OCI-M2 (cell line): ENCODE results near the gene NUDT16L1.

Experiments used
- DNase-seq: peaks from one replicate; lab custom pipeline; 2025; ENCODE audit not compliant: unreplicated experiment; lab: John Stamatoyannopoulos, UW

Gene NUDT16L1

DNA sequence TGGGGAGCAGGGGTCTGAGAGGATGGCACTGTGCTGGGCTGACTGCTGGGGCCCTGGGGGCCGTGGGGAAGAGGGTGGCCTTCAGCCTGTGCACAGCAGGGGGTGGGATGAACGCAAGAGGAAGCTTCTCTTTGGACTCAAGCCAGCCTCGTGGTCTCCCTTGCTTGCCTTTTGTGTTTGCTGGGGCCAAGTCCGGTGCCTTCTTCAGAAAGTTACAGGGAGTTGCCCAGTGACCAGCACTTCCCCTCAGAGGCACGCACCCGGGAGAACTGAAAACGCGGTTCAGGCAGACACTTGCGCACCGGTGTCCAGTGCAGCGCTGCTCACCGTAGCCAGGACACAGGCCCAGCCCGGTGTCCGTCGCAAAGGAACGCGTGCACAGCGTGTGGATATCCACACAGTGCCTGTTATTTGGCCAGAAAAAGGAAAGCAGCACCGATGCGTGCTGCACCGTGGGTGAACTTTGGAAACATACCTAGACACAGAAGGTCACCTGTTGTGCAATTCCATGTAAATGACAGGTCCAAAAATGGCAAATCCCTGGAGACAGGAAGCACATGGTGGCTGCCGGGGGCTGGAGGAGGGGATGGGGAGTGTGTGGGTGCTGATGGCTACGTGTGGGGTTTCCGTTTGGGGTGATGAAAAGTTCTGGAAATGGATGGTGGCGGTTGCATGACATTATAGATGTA is 29.4 kb upstream of the NUDT16L1 start:
- DNase-seq, result no peak

DNA sequence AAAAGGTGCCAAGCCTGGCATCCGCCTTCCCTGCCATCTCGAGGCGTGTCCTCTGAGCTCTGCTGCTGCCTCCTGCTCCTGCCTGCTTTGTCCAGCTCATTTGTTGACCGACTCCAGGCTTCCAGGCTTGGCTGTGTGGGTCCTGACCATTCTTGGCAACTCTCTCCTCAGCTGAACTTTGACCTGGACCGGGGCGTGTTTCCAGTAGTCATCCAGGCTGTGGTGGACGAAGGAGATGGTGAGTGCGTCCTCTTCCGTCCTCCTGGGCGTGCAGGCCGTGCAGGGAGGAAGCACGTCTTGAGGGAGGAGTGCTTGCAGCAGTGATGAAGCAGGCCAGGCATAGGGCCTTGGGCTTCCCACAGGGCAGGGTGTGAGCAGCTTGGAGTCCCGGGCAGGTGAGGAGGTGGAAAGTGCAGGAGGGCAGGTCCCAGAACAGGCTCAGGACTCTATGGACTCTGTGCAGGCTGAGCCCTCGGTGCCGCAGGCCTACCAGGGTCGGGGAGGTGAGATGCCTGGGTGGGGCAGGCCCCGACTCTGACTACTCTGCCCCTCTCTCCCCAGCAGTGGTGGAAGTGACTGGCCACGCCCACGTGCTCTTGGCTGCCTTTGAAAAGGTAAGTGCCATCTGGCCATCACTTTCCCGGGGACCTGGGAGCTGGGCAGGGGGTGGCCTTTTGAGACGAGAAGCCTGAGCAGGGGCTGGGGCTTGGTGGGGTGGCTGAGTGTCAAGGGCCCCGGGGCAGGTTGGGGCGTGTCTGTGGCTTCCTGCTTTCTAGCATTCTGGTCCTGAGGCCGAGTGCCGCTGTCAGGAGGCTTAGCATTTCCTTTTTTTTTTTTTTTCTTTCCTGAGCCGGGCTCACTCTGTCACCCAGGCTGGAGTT is 28.6 kb upstream of the NUDT16L1 start:
- DNase-seq, result no peak

DNA sequence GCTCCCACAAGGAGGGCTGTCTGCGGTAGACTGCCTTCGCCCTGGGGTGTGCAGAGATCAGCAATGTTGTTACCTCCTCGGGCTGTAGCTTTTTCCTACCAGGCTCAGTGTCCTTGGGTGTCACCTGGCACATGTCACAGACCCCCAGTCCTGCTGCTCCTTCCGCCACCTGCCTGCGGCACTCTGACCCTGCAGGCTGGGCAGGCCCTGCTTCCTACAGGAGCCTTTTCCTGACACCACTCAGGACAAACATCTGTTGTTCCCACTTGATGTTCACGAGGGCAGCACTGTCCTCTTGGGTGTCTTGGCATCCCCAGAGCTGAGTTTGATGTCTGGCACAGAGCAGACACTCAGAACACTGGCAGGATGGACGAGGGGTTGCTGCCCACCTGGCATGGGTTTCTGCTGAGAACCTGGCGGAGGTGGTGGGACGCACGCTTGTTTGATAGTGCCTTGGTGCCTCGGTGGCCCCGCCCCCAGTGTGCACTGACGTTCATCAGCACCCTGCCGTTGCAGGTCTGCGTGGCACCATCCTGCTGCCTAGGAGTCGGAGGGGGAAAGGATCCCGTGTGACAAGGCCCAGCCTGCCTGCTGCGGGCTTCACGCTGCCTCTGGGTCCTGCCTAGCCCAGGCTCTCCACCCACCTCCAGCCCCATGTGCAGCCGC is 26.7 kb upstream of the NUDT16L1 start:
- DNase-seq, result no peak

DNA sequence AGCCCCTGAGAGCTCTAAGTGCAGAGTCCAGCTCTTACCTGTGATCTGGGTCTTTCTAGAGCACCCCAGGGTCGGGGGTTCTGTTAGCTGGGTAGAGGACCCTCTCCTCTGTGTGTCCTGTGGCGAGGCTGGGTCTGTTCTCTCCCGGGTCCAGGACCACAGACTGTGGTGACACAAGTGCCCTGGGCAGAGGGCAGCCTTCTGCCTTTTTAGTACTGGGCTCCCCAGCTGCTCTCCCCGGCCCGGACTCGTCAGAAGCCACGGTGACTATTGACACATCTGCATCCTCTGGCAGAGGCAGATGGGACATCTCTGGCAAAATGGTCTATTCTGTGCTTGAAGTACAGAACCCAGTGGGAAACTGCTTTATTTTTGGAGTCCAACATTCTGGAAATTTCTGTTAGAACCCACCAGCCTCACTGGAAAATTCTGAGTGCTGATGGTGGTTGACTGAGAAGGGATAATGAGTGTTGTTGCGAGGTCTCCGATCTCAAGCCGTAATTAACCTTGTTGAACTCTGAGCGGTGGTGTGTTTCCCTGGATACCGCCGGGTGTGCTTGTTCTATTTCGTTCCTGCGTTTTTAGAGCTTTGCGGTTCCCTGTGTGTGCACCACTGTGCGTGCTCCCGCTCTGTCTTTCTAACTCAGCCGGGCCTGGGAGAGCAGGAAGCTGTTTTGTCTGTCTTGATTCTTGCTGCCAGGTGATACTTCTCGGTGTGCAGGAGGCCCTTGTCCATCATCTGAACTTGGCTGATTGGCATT is 26.0 kb upstream of the NUDT16L1 start:
- DNase-seq, result no peak

DNA sequence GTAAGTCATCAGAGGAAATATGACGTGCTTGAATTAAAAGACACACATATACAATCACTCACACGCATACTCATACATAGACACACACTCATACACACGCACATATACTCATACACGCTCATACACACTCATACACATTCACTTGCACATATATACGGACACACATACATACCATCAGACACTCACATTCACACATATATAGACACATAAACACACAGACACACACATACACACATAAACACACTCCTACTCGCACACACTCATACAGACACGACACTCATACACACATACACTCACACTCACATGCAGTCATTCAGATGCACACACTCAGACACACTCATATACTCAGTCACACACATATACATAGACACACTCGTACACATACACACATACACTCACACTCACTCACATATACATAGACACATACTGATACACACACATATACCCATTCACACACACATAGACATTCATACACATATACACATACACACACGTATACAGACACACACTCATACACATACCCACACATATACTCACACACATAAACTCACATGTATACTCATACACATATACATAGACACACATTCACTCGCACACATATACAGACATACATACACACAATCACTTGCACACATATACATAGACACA is 24.9 kb upstream of the NUDT16L1 start:
- DNase-seq, result no peak

DNA sequence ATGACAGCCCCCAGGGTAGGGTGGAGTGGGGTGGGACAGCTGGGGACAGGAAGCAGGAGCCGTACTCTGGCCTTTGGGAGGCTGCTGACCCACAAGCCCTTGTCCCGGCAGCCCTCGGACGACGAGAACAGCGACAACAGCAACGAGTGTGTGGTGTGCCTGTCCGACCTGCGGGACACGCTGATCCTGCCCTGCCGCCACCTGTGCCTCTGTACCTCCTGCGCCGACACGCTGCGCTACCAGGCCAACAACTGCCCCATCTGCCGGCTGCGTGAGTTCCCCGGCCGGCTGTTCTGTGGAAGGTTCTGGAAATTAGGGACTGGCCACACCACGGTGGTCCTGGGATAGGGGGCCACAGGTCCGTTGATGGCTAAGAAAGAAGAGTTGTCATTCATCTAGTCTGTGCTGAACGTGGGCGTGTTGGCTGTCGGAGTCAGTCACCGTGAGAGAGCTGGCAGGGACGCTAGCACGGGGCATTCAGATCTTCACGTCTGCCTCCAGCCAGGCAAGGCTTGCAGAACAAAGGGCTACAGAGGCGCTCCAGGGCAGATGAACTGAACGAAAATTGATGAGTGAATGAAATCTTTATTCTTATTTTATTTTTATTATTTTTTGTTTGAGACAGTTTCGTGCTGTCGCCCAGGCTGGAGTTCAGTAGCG is 19.8 kb upstream of the NUDT16L1 start:
- DNase-seq, result no peak

DNA sequence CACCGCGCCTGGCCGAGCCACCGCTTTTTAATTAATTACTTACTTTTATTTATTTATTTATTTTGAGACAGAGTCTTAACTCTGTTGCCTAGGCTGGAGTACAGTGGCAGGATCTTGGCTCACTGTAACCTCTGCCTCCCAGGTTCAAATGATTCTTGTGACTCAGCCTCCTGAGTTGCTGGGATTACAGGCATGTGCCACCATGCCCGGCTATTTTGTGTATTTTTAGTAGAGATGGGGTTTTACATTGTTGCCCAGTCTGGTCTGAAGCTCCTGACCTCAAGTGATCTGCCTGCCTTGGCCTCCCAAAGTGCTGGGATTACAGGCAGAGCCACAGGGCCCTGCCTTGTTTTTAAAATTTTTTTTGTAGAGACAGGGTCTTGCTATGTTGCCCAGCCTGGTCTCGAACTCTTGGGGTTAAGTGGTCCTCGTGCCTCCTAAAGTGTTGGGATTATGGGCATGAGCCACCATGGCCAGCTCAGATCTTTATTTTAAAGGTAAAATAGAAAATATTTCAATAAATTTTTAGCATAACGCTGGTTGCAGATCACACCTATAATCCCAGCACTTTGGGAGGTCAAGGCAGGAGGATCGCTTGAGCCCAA is 18.3 kb upstream of the NUDT16L1 start:
- no peak for DNase-seq

DNA sequence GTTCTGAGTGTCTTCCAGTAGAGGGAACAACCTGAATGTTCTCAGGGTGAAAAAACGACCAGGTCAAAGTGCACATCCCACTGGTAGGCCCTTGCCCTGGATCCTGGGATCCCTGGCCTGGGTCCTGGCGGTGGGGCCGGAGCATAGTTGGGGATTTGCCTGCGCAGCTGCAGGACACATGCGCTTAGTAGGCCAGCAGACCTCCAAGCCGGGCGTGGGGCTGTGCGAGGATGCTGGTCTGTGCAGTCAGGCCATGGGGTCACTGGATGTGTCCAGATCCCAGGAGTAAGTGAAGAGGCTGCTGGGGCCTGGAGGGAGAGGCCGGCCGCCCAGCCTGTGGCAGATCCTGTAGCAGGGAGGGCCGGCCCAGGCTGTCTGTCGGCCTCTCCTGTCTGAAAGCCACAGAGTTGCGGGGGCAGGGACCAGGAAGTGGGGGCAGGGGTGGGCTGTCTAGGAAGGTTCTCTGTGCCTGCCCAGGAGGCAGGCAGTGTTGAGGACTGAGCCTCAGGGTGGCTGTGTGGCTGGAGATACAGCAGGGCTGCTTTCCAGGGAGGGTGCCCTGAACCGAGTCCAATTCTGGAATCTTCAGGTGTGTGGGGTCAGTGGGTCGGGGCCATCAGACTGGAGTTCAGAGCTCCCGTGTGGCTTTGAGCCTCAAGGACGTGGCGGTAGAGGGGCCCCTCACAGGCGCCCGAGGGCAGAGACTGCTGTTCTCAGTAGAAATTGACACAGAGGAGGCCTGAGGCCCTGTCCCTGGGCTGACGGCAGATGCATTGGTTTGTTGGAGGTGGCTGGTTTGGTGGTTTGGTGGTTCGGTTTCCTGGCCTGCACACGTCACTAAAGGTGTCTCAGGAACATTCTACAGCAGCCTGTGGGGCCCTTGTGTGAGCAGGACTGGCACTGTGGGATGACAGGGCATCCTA is 17.2 kb upstream of the NUDT16L1 start:
- no peak for DNase-seq

DNA sequence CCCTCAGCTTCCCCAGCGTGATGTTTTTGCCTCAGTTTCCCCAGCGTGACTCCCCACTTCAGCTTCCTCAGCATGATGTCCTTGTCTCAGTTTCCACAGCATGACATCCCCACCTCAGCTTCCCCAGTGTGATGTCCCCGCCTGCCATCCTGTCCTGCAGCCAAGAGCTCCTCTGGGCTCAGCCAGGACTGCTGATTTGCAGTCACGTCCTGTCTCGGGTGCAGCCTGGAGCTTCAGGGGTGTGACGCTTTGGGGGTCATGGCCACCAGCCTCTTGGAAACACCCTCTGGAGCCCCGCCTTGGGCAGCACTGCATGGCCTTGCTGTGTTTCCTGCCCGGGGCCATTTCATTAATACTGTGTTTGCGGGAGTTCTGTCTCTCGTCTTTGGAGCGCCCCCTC is 16.5 kb upstream of the NUDT16L1 start:
- no peak for DNase-seq

DNA sequence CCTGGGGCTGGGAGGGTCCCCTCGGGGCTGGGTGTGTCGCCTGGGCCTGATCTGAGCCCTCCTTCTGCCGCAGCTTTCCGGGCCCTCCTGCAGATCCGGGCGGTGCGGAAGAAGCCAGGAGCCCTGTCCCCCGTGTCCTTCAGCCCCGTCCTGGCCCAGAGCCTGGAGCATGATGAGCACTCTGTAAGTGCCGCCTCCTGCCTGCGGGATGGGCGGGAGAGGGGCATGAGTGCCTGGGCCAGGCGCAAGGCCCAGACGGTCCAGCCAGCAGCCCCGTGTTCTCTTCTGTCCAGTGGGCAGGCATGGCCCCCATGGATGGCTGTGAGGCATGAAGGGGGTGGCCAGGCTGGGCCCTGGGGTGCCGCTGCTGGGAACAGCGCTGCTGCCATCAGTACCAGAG is 16.0 kb upstream of the NUDT16L1 start:
- no peak for DNase-seq

DNA sequence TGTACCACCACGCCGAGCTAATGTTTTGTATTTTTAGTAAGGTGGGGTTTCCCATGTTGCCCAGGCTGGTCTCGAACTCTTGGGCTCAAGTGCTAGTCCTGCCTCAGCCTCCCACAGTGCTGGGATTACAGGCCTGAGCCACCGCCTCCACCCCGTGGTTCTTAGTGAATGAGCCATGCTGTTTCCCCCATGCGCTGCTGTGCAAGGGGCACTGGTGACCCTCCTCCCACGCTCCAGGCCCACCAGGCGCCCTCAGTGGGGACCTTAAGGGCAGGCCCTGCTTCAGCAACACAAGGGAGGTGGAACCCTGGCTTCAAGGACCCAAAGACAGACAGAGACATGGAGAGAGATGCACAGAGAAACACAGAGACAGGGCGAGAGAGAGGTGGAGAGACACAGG is 15.4 kb upstream of the NUDT16L1 start:
- DNase-seq, result no peak

DNA sequence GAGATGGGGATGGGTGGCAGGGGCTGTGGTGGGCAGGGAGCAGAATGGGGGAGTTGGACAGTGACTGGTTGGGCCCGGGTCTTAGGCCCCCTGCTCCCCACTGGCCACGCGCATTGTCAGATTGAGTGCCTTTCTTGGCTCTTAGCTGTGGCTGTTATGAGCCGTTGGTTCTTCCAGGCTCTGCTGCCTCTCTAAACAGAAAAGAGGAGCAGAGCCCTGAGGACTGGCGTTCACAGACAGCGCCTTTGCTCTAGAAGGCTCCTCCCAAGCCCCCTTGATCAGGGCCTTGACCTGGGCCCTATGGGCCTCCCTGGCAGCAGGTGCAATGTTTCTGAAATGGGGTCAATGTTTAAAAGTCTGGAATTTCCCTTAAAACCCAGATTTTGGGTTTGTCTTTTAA is 14.8 kb upstream of the NUDT16L1 start:
- no peak for DNase-seq

DNA sequence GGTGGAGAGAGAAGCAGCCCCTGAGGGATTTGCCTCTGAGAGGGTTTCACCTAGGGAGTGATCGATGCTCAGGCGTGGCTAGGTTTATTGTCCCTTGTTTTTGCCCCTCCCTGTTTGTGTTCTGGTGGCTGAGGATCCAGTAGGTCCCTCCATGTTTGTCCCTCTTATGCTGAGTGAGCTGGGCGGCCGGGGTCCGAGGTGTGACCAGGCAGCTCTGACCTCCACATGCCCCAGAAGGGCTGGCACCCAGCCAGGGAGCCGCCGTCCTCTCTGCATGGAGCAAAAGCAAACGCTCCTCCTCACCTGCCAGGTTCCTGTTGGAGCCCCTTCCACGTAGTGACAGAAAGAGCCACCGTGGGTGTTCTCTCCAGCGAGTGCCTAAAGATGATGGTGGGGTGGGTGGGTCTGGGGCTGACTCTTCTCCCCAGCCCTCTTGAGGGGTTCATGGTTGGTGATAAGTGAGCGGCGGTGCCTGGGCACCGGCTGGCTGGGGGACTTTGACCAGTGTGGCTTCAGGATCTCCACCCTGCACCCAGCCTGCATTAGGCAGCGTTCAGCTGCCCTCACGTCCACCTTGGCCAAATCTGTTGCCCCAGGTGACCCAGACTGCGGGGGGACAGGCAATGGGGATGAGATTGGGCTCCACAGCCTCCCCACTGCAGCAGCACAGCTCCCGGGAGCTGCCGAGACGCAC is 14.1 kb upstream of the NUDT16L1 start:
- DNase-seq, result no peak

DNA sequence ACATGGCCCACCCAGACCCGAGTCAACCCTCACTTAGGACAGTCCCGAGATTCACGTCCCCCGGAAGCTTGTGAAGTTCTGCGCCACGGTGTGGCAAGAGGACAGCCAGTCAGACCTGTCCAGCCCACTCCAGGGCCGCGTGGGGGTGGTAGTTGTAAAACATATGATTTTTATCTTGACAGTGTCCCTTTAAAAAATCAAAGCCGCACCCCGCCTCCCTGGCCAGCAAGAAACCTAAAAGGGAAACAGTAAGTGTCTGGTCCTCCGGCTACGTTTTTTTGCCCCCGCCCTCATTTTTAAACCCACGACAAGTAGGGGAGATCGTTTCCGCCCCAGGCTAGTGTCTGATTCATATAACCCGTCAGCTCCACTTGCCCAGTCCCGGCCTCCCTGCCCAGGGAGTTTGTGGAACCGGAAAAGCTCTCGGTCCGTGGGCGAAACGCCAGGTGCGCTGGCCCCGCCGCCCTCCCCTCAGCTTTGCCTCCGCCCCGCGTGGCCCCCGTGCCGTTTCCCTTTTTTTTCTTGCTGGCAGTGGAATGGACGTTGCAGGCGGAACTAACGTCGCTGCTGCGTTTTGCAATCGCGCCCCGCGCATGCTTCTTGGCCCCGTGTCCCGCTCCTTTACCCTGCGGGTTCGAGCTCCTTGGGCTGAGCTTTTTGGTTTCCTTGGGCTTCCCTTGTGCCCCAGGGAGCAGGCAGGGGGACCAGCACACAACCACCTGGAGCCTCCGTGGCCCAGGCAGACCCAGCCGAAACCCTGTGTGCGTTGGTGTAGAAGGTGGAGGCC is 13.3 kb upstream of the NUDT16L1 start:
- DNase-seq, result no peak

DNA sequence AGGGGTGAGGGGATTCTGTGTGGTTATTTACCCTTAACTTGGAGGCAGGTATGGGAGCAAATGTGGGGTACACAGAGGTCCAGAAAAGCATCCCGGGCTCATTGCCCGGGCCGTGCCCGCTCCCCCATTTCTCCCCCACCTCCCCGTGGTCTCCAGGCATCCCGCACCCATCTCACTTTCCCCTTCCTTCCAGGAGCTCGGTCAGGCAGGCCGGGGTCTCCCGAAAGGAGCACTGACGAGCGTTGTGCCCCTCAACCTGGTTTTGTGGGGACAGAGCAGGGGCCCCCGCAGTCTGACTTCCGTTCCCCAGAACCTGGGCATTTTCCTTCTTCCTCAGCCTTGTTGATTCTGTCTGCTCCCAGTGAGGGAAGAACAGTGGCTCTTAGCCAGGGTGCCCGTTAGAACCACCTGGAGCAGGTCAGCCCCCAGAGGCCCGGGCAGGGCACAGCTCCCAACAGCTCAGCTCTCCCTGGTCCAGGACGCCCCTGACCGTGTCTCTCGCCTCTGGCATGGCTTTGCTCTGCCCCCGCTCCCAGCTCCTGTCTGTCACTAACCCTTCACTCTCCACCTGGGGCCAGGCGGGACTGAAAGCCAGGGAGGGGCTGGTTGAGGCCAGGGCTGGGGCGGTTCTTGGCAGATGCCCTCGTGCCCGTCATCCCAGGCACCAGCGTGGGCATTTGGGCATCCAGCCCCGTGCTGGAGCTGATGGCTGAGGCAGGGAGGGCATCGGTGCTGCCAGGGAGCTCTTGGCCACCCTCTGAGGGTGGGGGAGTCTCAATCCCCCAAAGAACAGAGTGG is 12.5 kb upstream of the NUDT16L1 start:
- DNase-seq, result no peak

DNA sequence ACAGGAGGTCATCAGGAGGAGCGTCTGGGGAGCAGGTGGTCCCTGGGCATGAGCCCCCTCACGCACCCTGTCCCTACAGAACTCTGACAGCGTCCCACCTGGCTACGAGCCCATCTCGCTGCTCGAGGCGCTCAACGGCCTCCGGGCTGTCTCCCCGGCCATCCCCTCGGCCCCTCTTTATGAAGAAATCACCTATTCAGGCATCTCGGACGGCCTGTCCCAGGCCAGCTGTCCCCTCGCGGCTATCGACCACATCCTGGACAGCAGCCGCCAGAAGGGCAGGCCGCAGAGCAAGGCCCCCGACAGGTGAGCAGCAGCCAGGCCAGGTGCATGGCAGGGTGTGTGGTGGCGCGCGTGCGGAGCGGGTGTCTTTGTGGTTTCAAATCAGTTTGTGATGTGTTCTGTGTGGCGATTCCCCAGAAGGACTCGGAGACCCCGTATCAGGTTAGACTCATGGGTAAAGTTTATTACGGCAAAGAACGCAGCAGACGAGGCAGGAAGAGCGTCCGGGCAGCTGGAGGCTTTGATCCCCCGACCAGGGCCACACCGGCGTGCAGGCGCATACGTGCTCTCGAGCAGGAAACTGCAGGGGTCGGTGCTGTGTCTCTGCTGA is 11.8 kb upstream of the NUDT16L1 start:
- DNase-seq, result no peak
